UCSD-AML1 (cell line): Measurements from ENCODE around the gene VPS51.
"Not testable (repeated sequence)": the region's sequence is repeated elsewhere in the genome, so short reads cannot be mapped to it uniquely, and the experiment has no call there.

ENCODE experiments used
- DNase-seq: peaks from one replicate; lab custom pipeline; 2025; ENCODE audit not compliant: unreplicated experiment; lab: John Stamatoyannopoulos, UW

The VPS51 gene

GRCh38 chr11:65118097-65118837 lies 22.3 kb downstream of the VPS51 start:
- DNase-seq = no peak

DNA sequence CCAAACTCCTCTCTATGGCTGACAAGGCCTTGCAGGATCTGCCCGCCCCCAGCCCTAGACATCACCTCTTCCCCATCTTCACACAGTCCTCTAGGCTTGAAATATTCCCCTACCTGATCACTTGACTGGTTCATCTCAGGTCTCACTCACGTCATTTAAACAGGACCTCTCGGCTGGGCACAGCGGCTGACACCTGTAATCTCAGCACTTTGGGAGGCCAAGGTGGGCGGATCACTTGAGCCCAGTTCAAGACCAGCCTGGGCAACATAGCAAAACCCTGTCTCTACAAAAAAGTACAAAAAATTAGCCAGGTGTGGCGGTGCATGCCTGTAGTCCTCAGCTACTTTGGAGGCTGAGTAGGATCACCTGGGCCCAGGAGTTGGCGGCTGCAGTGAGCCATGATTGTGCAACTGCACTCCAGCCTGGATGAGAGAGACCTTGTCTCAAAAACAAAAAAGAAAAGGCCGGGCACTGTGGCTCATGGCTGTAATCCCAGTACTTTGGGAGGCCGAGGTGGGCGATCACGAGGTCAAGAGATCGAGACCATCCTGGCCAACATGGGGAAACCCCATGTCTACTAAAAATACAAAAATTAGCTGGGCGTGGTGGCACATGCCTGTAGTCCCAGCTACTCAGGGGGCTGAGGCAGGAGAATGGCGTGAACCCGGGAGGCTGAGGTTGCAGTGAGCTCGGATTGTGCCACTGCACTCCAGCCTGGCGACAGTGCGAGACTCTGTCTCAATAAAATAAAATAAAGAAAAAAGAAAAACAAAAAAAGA lies 23.1 kb downstream of the VPS51 start:
- not testable (repeated sequence) for DNase-seq

DNA sequence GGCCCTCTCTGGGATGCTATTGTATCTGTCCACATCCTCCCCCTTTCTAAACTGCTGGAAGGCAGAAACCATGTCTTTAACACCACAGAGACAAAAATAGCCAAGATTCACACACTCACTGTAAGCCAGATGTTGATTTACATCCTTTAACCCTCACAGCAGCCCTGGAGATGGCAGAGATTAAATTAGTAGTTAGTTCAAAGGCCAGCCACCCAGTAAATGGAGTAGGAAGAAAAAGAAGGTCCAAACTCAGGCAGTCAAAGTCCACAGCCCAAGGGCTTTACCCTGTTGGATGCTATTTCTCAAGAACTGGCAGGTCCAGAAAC lies 23.6 kb downstream of the VPS51 start:
- no peak for DNase-seq

- no peak for DNase-seq
Observed at GRCh38 chr11:65120831-65121230, 24.8 kb downstream of the VPS51 start.

- peak; percentile 33 for DNase-seq
Observed at GRCh38 chr11:65121447-65121864, 25.4 kb downstream of the VPS51 start.

DNA sequence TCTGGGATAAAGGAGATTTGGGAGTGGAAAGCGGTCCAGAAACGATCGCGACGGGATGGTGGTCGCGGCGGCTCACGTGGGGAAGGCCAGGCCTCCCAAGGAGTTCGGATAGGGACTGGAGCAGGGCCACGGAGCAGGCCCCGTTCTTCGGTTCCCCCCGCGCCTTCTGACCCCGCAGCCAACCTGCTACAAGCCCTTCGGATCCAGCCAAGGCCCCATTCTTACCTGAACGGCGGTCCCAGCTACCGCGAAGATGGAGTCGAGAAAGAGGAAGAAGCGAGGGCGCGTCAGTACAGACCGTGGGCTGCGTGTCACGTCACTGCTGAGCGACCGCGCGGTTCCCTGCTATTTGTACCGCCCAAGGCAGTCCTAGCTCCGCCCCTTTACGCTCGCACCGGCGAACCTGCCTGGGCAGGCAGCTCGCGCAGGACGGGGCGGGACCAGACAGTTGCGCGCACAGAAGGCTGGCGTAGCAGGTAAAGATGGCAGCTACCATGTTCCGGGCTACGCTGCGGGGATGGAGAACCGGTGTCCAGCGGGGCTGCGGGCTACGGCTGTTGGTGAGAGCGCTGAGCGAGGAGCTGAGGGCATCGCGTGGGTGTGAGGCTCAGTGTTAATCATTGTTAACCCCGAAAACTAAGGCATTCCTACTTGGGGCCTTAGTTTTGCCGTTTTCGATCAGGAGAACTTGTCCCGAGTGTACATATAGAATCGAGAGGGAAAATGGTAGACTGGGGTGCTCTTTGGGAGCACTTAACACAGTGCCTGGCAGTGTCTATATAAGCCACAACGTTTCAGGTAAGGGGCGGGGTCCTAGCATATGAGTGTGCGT lies 26.1 kb downstream of the VPS51 start, which contains the start of the genes FAU and MRPL49:
FAU (minus strand) TSS at position 270 of the 832 bp plus-strand sequence. CDS start 321 bp downstream, outside the sequence.
MRPL49 (plus strand) TSS at position 457 of the 832 bp plus-strand sequence; CDS start at position 483, 26 bp downstream.
- peak; percentile 98 for DNase-seq

DNA sequence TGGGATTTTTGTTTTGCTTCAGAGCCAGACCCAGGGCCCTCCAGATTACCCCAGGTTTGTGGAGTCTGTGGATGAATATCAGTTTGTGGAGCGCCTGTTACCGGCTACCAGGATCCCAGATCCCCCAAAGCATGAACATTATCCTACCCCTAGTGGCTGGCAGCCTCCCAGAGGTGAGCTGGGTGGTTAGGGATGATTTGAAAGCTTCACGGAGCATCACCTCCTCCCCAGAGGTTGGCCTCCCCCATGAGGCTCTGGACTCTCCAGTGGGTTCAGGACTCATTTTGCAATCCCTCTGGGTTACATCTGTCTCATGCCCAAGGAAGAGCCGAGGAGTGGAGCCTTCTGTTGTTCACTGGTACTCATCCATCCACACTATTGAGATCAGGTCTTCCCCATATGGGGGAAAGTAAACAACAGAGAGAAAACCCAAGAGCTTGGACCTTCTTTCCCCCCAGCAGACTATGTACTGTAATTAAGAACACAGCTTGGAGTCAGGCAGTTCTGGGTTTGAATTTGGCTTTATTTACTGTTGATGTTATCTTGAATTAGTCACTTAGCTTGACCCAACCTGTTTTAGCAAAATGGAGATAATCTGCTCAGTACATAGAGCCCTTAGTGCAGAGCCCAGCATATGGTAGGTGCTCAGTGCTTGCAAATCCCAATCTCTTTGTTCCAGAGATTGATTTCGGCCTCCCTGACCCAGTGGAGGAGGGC lies 28.6 kb downstream of the VPS51 start:
- DNase-seq = no peak

DNA sequence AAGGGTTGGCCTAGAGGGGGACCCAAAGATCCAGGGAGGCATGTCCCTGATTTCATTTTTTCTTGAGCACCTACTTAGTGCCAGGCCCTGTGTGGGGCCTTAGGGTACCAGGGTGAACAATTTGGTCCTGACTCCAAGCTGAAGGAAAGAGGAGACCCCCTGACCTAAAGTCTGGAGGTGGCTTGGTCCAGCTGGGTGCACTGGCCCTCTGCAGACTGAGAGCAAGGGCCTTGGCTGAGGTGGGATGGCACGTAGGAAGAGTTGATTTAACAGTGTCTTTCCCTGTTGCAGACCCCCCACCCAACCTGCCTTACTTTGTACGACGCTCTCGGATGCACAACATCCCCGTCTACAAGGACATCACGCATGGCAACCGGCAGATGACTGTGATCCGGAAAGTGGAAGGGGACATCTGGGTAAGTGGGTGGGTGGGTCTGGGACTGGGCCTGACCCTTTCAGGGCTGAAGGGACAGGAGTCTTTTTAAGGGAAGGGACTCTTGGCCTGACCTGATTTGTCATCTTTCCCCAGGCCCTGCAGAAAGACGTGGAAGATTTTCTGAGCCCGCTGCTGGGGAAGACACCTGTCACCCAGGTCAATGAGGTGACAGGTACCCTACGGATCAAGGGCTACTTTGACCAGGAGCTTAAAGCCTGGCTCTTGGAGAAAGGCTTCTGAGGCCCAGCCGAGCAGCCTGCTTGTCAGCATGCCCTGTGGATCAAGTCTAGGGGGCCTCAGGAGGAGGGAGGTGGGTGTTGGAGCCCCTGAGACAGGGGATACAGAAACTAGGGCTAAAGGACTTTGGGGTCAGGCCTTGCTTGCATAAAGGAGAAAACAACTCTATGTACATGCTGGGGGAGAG lies 29.4 kb downstream of the VPS51 start:
- DNase-seq = no peak

GRCh38 chr11:65126624-65127274 lies 30.7 kb downstream of the VPS51 start:
- DNase-seq = no peak

GRCh38 chr11:65127473-65128181 lies 31.6 kb downstream of the VPS51 start:
- DNase-seq = no peak

DNA sequence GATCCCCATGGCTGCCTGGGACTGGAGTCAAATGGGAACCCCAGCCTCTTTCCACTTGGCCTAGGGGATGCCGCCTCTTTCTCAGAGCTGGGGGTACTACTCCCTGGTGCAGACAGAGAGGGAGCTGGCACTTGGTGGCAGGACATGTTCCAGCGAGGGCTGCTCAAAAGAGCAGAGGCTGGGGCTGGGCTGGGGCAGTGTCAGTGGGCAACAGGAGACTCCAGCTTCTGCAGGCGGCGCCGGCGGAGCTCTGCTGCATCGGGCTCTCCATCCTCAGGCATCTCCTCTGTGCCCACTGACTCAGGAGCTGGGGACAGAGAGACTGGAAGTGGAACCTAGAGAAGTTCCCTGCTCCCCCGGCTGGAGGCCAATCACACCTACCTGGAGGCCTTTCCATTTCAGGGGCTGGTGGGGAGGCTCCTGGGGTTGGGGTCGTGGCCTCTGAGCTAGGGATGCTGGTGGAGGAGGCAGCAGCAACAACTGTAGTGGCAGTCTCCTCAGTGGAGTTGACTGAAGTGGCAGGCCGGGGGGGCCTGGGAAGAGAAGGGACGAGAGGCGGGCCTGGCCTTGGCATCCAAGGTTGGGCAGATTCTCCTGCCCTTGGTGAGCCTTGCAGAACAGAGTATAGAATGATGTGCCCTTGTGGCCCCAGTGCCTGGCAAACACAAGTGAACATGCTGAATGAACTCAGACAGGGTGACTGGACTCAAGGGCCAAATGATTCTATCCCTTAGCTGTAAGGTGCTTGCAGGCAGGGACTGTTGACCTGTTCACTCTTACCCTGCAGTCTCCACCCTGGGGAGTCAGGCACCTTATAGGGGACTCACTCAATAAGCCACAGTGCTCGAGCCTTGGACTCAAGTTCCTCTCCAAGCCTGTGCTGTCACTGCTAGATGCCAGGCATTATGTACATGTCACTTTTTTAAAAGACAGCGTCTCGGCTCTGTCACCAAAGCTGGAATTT lies 32.5 kb downstream of the VPS51 start:
- DNase-seq = no peak

DNA sequence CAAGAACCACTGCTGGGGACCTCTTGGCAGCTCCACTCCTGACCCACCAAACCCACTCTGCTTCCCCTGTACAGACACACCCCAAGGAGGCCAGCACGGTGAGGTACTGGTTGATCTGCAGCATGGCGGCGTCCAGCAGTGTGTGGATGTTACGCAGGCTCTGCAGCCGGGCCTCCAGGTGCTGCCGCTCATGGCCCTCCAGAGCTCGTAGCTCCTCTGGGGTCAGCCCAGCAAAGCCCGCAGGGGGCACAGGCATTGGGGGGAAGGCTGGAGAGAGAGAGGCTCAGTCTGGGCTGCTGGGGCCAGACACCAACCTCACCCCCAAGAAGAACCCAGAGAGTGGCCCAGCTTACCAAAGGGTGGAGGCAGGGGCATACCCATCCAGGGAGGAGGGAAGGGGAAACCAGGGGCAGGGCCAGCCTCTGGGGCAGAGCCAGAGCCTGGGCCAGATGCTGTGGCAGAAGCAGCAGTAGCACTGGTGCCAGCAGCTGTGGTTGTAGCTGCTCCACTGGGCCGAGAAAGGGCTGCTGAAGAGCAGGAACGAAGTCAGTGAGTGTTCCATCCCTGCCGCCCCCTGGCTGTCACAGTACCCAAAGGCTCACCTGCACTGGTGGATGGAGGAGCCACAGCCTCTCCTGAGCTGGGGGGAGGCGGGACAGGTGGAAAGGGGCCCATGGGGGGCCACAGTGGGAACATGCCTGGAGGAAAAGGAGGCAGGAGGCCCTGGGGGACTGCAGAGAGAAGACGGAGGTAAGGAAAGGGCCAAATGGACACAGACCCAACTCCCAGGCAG lies 33.8 kb downstream of the VPS51 start:
- DNase-seq = no peak

GRCh38 chr11:65130631-65131416 lies 34.8 kb downstream of the VPS51 start:
- DNase-seq = no peak

DNA sequence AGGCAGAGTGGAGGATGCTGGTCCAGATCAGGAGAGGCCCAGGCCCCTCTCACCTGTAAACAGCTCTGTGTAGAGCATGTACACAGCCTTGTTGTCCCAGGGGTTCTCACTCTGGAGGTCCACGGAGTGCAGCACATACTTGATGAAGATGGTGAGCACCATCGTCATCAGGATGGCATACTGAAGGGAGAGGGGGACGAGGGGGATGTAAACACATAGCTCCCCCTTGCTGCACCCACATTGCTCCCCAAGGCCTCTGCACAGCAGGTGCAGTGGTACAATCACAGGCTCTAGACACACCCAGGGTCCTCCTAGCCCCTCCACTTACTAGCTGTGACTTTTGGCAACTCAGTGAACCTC lies 35.4 kb downstream of the VPS51 start:
- no peak for DNase-seq

- DNase-seq = no peak
Observed at GRCh38 chr11:65131895-65132237, 35.9 kb downstream of the VPS51 start.
